ENCODE measurements around the gene TRIM44.

DNA sequence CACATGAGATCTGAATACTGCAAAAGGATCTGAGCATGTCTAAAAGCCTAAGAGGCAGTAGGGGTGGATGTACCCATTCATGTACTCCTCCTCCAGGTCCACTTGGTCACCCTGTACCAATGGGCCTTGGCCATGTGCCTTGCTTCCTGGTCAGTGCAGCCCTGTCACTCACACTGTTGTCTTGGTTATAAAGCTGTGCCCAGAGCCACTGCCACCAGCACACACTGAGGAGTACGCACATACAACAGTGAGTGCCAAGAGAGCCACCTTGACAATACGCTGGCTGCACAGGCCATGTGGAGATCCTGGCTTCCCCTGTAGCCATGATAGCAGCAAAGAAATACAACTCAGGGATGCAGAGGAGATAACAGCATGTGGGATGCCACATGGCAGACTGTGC is 184.9 kb downstream of the TRIM44 start:
- TF ChIP-seq, protein P1, sequence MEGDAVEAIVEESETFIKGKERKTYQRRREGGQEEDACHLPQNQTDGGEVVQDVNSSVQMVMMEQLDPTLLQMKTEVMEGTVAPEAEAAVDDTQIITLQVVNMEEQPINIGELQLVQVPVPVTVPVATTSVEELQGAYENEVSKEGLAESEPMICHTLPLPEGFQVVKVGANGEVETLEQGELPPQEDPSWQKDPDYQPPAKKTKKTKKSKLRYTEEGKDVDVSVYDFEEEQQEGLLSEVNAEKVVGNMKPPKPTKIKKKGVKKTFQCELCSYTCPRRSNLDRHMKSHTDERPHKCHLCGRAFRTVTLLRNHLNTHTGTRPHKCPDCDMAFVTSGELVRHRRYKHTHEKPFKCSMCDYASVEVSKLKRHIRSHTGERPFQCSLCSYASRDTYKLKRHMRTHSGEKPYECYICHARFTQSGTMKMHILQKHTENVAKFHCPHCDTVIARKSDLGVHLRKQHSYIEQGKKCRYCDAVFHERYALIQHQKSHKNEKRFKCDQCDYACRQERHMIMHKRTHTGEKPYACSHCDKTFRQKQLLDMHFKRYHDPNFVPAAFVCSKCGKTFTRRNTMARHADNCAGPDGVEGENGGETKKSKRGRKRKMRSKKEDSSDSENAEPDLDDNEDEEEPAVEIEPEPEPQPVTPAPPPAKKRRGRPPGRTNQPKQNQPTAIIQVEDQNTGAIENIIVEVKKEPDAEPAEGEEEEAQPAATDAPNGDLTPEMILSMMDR (IDR thresholded peaks at IDR 0.05) = no peak
- TF ChIP-seq ZFX (IDR thresholded peaks at IDR 0.05; ENCODE audit: borderline replicate concordance) = no peak
